H1 (cell line): ENCODE data around the gene ING4. TPM values are rescaled to one million over a fixed set of nuclear protein-coding genes. Genes with fewer than 3 reads are reported as not detected.

Source experiments
- BCL11A ChIP-seq, 2 experiments: IDR thresholded peaks; one replicate each; pipeline ENCODE4 v1.6.1; 2011; ENCODE audit warnings: low read depth in 2 of 2, low read length in 2 of 2, mild to moderate bottlenecking in 2 of 2
- CEBPB ChIP-seq: IDR thresholded peaks from 2 replicates; pipeline ENCODE4 v1.6.1; 2012; ENCODE audit warnings: low read depth, low read length
- CTBP2 ChIP-seq: IDR thresholded peaks from 2 replicates; pipeline ENCODE4 v1.7.0; 2011; ENCODE audit warnings: borderline replicate concordance, mild to moderate bottlenecking, moderate library complexity, mixed read lengths, low read length; ENCODE audit not compliant: insufficient read depth, insufficient read length
- FOSL1 ChIP-seq: IDR thresholded peaks from 2 replicates; pipeline ENCODE4 v1.6.1; 2011; ENCODE audit warnings: mild to moderate bottlenecking, low read depth, low read length, moderate library complexity; ENCODE audit not compliant: insufficient read depth
- GABPA ChIP-seq: IDR thresholded peaks from 2 replicates; pipeline ENCODE4 v1.6.1; 2011; ENCODE audit warnings: mild to moderate bottlenecking, low read length, moderate library complexity, borderline replicate concordance; ENCODE audit not compliant: insufficient read depth
- KDM5A ChIP-seq: fragments of 200-600 bp; IDR thresholded peaks from 2 replicates; pipeline ENCODE4 v1.7.1; 2012; ENCODE audit warnings: mild to moderate bottlenecking, low read length, inconsistent platforms, mixed read lengths
- NRF1 ChIP-seq: IDR thresholded peaks from 2 replicates; pipeline ENCODE4 v1.6.1; 2011; ENCODE audit warnings: mild to moderate bottlenecking, low read depth, low read length, improper control_type of control experiment
- PHF8 ChIP-seq: fragments of 200-600 bp; sonication (generic); conservative IDR thresholded peaks from 2 replicates; pipeline ENCODE4 v1.7.1; 2012; ENCODE audit warnings: low read depth, mild to moderate bottlenecking, inconsistent platforms, low read length, moderate library complexity
- SIRT6 ChIP-seq: IDR thresholded peaks from one replicate; pipeline ENCODE4 v1.7.1; 2012; ENCODE audit warnings: low read length, inconsistent platforms
- TAF1 ChIP-seq: IDR thresholded peaks from 2 replicates; pipeline ENCODE4 v1.6.1; 2011; ENCODE audit warnings: mild to moderate bottlenecking, low read depth, low read length
- TEAD4 ChIP-seq: IDR thresholded peaks from 2 replicates; pipeline ENCODE4 v1.6.1; 2012; ENCODE audit warnings: low read depth, low read length, inconsistent platforms, mixed read lengths
- ZNF274 ChIP-seq: IDR thresholded peaks from 2 replicates; pipeline ENCODE4 v1.7.0; 2012; ENCODE audit warnings: low read length, borderline replicate concordance; ENCODE audit errors: extremely low read depth
- polyA plus RNA-seq, 7 experiments: library from polyadenylated mRNA; depleted of rRNA in 3 of 7; stranded (reverse) in 5 of 7; unstranded in 2 of 7; fragments of >200 nt in 5 of 7; fragments of 200-250 nt in 2 of 7; gene quantifications; 1 replicate in 5 of 7; 2 replicates in 1 of 7; 4 replicates in 1 of 7; pipeline versions ENCODE4 v1.2.1 to v1.2.3, GENCODE V29; 2011 to 2013; ENCODE audit warnings: missing spikeins in 2 of 7, mixed read lengths in 2 of 7
- total RNA-seq: library from RNA; stranded (reverse); fragmentation: NEBNext Ultra II Directional; extraction: Animal tissue kit (Norgen Biotek cat#: 25700); gene quantifications from 2 replicates; pipeline ENCODE4 v1.2.1, GENCODE V29; 2021
- TF ChIP-seq, protein P1 (sequence below): fragments of 300-600 bp; sonication (generic); IDR thresholded peaks from 2 replicates; pipeline ENCODE4 v1.7.1; 2012; ENCODE audit warnings: low read length, moderate library complexity, mild to moderate bottlenecking, inconsistent platforms; ENCODE audit not compliant: insufficient replicate concordance

ING4 gene
- total and polyA plus RNA-seq, 2 of the 8 experiments (the other 6 are each of a cell fraction or from before 2014, with no cell fraction given), result 22.9 to 28.6 TPM

DNA sequence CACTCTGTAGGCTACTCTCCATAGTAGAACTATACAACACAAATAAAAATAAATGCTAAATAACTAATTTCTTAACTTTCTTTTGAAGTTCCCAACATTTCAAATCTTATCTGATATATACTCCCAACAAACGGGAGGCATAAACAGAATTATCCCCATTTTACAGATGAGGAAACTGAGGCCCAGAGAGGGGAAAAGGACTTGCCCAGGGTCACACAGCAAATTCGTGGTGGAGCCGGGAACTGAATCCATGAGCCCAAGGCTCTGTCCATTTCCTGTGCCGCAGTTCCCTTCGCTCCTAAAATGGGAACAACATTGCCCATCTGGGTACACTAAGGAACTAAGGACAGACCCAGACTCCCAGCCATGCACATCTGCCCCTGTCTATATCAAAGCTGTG lies 14.0 kb upstream of the ING4 start (continued):
- TF ChIP-seq, protein P1, sequence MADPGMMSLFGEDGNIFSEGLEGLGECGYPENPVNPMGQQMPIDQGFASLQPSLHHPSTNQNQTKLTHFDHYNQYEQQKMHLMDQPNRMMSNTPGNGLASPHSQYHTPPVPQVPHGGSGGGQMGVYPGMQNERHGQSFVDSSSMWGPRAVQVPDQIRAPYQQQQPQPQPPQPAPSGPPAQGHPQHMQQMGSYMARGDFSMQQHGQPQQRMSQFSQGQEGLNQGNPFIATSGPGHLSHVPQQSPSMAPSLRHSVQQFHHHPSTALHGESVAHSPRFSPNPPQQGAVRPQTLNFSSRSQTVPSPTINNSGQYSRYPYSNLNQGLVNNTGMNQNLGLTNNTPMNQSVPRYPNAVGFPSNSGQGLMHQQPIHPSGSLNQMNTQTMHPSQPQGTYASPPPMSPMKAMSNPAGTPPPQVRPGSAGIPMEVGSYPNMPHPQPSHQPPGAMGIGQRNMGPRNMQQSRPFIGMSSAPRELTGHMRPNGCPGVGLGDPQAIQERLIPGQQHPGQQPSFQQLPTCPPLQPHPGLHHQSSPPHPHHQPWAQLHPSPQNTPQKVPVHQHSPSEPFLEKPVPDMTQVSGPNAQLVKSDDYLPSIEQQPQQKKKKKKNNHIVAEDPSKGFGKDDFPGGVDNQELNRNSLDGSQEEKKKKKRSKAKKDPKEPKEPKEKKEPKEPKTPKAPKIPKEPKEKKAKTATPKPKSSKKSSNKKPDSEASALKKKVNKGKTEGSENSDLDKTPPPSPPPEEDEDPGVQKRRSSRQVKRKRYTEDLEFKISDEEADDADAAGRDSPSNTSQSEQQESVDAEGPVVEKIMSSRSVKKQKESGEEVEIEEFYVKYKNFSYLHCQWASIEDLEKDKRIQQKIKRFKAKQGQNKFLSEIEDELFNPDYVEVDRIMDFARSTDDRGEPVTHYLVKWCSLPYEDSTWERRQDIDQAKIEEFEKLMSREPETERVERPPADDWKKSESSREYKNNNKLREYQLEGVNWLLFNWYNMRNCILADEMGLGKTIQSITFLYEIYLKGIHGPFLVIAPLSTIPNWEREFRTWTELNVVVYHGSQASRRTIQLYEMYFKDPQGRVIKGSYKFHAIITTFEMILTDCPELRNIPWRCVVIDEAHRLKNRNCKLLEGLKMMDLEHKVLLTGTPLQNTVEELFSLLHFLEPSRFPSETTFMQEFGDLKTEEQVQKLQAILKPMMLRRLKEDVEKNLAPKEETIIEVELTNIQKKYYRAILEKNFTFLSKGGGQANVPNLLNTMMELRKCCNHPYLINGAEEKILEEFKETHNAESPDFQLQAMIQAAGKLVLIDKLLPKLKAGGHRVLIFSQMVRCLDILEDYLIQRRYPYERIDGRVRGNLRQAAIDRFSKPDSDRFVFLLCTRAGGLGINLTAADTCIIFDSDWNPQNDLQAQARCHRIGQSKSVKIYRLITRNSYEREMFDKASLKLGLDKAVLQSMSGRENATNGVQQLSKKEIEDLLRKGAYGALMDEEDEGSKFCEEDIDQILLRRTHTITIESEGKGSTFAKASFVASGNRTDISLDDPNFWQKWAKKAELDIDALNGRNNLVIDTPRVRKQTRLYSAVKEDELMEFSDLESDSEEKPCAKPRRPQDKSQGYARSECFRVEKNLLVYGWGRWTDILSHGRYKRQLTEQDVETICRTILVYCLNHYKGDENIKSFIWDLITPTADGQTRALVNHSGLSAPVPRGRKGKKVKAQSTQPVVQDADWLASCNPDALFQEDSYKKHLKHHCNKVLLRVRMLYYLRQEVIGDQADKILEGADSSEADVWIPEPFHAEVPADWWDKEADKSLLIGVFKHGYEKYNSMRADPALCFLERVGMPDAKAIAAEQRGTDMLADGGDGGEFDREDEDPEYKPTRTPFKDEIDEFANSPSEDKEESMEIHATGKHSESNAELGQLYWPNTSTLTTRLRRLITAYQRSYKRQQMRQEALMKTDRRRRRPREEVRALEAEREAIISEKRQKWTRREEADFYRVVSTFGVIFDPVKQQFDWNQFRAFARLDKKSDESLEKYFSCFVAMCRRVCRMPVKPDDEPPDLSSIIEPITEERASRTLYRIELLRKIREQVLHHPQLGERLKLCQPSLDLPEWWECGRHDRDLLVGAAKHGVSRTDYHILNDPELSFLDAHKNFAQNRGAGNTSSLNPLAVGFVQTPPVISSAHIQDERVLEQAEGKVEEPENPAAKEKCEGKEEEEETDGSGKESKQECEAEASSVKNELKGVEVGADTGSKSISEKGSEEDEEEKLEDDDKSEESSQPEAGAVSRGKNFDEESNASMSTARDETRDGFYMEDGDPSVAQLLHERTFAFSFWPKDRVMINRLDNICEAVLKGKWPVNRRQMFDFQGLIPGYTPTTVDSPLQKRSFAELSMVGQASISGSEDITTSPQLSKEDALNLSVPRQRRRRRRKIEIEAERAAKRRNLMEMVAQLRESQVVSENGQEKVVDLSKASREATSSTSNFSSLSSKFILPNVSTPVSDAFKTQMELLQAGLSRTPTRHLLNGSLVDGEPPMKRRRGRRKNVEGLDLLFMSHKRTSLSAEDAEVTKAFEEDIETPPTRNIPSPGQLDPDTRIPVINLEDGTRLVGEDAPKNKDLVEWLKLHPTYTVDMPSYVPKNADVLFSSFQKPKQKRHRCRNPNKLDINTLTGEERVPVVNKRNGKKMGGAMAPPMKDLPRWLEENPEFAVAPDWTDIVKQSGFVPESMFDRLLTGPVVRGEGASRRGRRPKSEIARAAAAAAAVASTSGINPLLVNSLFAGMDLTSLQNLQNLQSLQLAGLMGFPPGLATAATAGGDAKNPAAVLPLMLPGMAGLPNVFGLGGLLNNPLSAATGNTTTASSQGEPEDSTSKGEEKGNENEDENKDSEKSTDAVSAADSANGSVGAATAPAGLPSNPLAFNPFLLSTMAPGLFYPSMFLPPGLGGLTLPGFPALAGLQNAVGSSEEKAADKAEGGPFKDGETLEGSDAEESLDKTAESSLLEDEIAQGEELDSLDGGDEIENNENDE, result no peak
- TF ChIP-seq PHF8 (no peak), CTBP2 (no peak), KDM5A (no peak), BCL11A (IDR thresholded peaks at IDR 0.05; ENCODE audit: low read depth in 2 of 2, low read length in 2 of 2) (no peak), SIRT6 (no peak), TEAD4 (no peak), ZNF274 (no peak), GABPA (no peak), FOSL1 (no peak), CEBPB (no peak), NRF1 (no peak), TAF1 (no peak)
